ENCODE data around the gene NAA15. TPM values are rescaled to one million over a fixed set of nuclear protein-coding genes. Genes with fewer than 3 reads are reported as not detected.
A peak's percentile ranks its signal among the peaks of the same experiment; 100 is the strongest.

The NAA15 gene
- total RNA-seq, 1 experiment from 2014 or later, result 98.9 TPM

DNA sequence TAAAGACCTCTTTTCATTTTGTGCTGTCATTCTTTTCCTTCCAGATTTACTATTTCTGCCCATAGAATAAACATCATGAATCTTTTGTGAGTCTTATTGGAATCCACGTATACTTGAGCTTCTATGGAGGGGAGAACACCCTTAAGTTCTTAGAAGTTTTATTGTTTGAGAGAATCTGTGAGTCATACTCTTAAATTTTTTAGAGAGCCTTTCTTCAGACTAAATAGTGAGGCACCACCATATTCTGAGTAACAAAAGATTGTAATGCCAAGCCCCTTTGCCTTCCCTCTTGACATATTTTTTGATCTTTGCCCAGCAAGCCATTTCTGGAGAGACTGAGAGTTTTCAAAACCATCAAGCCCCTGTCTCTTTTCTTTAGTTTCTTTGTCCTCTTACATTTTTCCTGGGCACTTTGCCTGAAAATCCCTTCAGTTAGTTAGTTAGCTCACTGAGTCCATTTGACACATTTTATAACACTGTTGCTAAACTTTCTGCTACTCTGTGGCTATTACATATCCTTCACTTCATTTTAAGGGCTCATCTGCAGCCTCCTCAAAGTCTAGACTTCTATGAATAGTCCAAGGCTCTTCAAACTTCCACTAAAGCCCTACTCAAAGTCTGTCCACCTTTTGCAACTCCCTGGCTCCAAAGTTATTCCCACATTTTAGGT, 66.3 kb downstream of the NAA15 start:
- no peaks in the 10 kb centered on the region for H3K9me3 Mint-ChIP-seq
- peaks cover 6% of the 10 kb centered on the region for H3K4me1 Mint-ChIP-seq
- peaks cover 67% of the 10 kb centered on the region for H3K36me3 Mint-ChIP-seq
- ChIA-PET POLR2A (no interaction called here), CTCF (no interaction called here)
- ATAC-seq (no peak), DNase-seq (ENCODE audit: low spot score) (no peak)
- no peak overlapping the region for H3K4me3 Mint-ChIP-seq
- H3K27me3 Mint-ChIP-seq (ENCODE audit: low read depth), result no peaks in the 10 kb centered on the region
- H3K27ac Mint-ChIP-seq, result peak overlapping the region; percentile 26
- TF ChIP-seq SMAD4 (CRISPR knock-in tag; IDR thresholded peaks at IDR 0.05) (no peak), ZNF219 (CRISPR knock-in tag; IDR thresholded peaks at IDR 0.05; ENCODE audit: borderline replicate concordance) (no peak), ZNF396 (CRISPR knock-in tag; IDR thresholded peaks at IDR 0.05; ENCODE audit: borderline replicate concordance) (no peak), SOX15 (CRISPR knock-in tag; IDR thresholded peaks at IDR 0.05) (no peak), ZNF232 (CRISPR knock-in tag; IDR thresholded peaks at IDR 0.05) (no peak), PRRX2 (CRISPR knock-in tag; IDR thresholded peaks at IDR 0.05) (no peak), JAZF1 (CRISPR knock-in tag; IDR thresholded peaks at IDR 0.05) (no peak), GTF2I (CRISPR knock-in tag; conservative IDR thresholded peaks at IDR 0.05) (no peak), CBFB (CRISPR knock-in tag; IDR thresholded peaks at IDR 0.05; ENCODE audit: low read depth) (no peak), ZNF416 (CRISPR knock-in tag; IDR thresholded peaks at IDR 0.05) (no peak), ESRRA (CRISPR knock-in tag; IDR thresholded peaks at IDR 0.05; ENCODE audit: borderline replicate concordance) (no peak), SP1 (CRISPR knock-in tag; conservative IDR thresholded peaks at IDR 0.05) (no peak), IRF2 (CRISPR knock-in tag; IDR thresholded peaks at IDR 0.05; ENCODE audit: borderline replicate concordance, low read depth) (no peak), NFYB (CRISPR knock-in tag; conservative IDR thresholded peaks at IDR 0.05; ENCODE audit: low read depth) (no peak), JUN (CRISPR knock-in tag; IDR thresholded peaks at IDR 0.05) (no peak)
- TF ChIP-seq, protein P1, sequence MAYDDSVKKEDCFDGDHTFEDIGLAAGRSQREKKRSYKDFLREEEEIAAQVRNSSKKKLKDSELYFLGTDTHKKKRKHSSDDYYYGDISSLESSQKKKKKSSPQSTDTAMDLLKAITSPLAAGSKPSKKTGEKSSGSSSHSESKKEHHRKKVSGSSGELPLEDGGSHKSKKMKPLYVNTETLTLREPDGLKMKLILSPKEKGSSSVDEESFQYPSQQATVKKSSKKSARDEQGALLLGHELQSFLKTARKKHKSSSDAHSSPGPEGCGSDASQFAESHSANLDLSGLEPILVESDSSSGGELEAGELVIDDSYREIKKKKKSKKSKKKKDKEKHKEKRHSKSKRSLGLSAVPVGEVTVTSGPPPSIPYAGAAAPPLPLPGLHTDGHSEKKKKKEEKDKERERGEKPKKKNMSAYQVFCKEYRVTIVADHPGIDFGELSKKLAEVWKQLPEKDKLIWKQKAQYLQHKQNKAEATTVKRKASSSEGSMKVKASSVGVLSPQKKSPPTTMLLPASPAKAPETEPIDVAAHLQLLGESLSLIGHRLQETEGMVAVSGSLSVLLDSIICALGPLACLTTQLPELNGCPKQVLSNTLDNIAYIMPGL (CRISPR knock-in tag; IDR thresholded peaks at IDR 0.05), result no peak
- TF ChIP-seq, protein P2, sequence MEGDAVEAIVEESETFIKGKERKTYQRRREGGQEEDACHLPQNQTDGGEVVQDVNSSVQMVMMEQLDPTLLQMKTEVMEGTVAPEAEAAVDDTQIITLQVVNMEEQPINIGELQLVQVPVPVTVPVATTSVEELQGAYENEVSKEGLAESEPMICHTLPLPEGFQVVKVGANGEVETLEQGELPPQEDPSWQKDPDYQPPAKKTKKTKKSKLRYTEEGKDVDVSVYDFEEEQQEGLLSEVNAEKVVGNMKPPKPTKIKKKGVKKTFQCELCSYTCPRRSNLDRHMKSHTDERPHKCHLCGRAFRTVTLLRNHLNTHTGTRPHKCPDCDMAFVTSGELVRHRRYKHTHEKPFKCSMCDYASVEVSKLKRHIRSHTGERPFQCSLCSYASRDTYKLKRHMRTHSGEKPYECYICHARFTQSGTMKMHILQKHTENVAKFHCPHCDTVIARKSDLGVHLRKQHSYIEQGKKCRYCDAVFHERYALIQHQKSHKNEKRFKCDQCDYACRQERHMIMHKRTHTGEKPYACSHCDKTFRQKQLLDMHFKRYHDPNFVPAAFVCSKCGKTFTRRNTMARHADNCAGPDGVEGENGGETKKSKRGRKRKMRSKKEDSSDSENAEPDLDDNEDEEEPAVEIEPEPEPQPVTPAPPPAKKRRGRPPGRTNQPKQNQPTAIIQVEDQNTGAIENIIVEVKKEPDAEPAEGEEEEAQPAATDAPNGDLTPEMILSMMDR (IDR thresholded peaks at IDR 0.05), result no peak
- TF ChIP-seq, protein P3, sequence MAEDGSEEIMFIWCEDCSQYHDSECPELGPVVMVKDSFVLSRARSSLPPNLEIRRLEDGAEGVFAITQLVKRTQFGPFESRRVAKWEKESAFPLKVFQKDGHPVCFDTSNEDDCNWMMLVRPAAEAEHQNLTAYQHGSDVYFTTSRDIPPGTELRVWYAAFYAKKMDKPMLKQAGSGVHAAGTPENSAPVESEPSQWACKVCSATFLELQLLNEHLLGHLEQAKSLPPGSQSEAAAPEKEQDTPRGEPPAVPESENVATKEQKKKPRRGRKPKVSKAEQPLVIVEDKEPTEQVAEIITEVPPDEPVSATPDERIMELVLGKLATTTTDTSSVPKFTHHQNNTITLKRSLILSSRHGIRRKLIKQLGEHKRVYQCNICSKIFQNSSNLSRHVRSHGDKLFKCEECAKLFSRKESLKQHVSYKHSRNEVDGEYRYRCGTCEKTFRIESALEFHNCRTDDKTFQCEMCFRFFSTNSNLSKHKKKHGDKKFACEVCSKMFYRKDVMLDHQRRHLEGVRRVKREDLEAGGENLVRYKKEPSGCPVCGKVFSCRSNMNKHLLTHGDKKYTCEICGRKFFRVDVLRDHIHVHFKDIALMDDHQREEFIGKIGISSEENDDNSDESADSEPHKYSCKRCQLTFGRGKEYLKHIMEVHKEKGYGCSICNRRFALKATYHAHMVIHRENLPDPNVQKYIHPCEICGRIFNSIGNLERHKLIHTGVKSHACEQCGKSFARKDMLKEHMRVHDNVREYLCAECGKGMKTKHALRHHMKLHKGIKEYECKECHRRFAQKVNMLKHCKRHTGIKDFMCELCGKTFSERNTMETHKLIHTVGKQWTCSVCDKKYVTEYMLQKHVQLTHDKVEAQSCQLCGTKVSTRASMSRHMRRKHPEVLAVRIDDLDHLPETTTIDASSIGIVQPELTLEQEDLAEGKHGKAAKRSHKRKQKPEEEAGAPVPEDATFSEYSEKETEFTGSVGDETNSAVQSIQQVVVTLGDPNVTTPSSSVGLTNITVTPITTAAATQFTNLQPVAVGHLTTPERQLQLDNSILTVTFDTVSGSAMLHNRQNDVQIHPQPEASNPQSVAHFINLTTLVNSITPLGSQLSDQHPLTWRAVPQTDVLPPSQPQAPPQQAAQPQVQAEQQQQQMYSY (CRISPR knock-in tag; IDR thresholded peaks at IDR 0.05), result no peak
- TF ChIP-seq, protein P4, sequence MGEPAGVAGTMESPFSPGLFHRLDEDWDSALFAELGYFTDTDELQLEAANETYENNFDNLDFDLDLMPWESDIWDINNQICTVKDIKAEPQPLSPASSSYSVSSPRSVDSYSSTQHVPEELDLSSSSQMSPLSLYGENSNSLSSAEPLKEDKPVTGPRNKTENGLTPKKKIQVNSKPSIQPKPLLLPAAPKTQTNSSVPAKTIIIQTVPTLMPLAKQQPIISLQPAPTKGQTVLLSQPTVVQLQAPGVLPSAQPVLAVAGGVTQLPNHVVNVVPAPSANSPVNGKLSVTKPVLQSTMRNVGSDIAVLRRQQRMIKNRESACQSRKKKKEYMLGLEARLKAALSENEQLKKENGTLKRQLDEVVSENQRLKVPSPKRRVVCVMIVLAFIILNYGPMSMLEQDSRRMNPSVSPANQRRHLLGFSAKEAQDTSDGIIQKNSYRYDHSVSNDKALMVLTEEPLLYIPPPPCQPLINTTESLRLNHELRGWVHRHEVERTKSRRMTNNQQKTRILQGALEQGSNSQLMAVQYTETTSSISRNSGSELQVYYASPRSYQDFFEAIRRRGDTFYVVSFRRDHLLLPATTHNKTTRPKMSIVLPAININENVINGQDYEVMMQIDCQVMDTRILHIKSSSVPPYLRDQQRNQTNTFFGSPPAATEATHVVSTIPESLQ (CRISPR knock-in tag; IDR thresholded peaks at IDR 0.05), result no peak
- TF ChIP-seq, protein P5, sequence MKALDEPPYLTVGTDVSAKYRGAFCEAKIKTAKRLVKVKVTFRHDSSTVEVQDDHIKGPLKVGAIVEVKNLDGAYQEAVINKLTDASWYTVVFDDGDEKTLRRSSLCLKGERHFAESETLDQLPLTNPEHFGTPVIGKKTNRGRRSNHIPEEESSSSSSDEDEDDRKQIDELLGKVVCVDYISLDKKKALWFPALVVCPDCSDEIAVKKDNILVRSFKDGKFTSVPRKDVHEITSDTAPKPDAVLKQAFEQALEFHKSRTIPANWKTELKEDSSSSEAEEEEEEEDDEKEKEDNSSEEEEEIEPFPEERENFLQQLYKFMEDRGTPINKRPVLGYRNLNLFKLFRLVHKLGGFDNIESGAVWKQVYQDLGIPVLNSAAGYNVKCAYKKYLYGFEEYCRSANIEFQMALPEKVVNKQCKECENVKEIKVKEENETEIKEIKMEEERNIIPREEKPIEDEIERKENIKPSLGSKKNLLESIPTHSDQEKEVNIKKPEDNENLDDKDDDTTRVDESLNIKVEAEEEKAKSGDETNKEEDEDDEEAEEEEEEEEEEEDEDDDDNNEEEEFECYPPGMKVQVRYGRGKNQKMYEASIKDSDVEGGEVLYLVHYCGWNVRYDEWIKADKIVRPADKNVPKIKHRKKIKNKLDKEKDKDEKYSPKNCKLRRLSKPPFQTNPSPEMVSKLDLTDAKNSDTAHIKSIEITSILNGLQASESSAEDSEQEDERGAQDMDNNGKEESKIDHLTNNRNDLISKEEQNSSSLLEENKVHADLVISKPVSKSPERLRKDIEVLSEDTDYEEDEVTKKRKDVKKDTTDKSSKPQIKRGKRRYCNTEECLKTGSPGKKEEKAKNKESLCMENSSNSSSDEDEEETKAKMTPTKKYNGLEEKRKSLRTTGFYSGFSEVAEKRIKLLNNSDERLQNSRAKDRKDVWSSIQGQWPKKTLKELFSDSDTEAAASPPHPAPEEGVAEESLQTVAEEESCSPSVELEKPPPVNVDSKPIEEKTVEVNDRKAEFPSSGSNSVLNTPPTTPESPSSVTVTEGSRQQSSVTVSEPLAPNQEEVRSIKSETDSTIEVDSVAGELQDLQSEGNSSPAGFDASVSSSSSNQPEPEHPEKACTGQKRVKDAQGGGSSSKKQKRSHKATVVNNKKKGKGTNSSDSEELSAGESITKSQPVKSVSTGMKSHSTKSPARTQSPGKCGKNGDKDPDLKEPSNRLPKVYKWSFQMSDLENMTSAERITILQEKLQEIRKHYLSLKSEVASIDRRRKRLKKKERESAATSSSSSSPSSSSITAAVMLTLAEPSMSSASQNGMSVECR (CRISPR knock-in tag; IDR thresholded peaks at IDR 0.05; ENCODE audit: borderline replicate concordance), result no peak
